Neural cell (in vitro differentiated cells): Measurements from ENCODE around the gene MRPL3. TPM values are rescaled to one million over a fixed set of nuclear protein-coding genes. Genes with fewer than 3 reads are reported as not detected.

Experiments
- H2AFZ ChIP-seq: fragments of 200-600, 300-800 bp; sonication (generic), shearing (Covaris generic); 2 replicates; pipeline ENCODE4 v1.6.0; 2014; ENCODE audit warnings: low read depth, mild to moderate bottlenecking, antibody characterized with exemption, low read length, moderate library complexity
- H3F3A ChIP-seq: fragments of 200-600 bp; shearing (Covaris generic); 2 replicates; pipeline ENCODE4 v1.6.1; 2016; ENCODE audit warnings: mild to moderate bottlenecking, moderate library complexity, mixed read lengths, antibody characterized with exemption, low read length; ENCODE audit not compliant: insufficient read depth, poor library complexity, severe bottlenecking
- H3K27ac ChIP-seq: fragments of 200-600, 300-800 bp; sonication (generic), shearing (Covaris generic); 2 replicates; pipeline ENCODE4 v1.5.1; 2014; ENCODE audit warnings: mild to moderate bottlenecking, low read length, moderate library complexity
- H3K27me3 ChIP-seq: fragments of 300-800, 200-600 bp; sonication (generic), shearing (Covaris generic); 2 replicates; pipeline ENCODE4 v1.6.0; 2014; ENCODE audit warnings: mild to moderate bottlenecking, low read depth, low read length, moderate library complexity; ENCODE audit not compliant: insufficient read depth
- H3K36me3 ChIP-seq: fragments of 300-800, 200-600 bp; sonication (generic), shearing (Covaris generic); 2 replicates; pipeline ENCODE4 v1.5.1; 2014; ENCODE audit warnings: mild to moderate bottlenecking, antibody characterized with exemption, low read length, moderate library complexity; ENCODE audit not compliant: insufficient read depth
- H3K4me2 ChIP-seq: fragments of 300-800, 200-600 bp; sonication (generic), shearing (Covaris generic); 2 replicates; pipeline ENCODE4 v1.6.0; 2014; ENCODE audit warnings: mild to moderate bottlenecking, low read length
- H3K4me3 ChIP-seq: fragments of 300-800, 200-600 bp; sonication (generic), shearing (Covaris generic); 2 replicates; pipeline ENCODE4 v1.5.1; 2014; ENCODE audit warnings: mild to moderate bottlenecking, low read length, moderate library complexity
- H3K79me2 ChIP-seq: fragments of 200-600 bp; shearing (Covaris generic); replicated peaks from 2 replicates; pipeline ENCODE4 v1.6.0; 2014; ENCODE audit warnings: mild to moderate bottlenecking, low read length, moderate library complexity; ENCODE audit not compliant: insufficient read depth
- H3K9ac ChIP-seq: fragments of 300-800, 200-600 bp; sonication (generic), shearing (Covaris generic); 2 replicates; pipeline ENCODE4 v1.6.1; 2016; ENCODE audit warnings: mild to moderate bottlenecking, low read length, mixed read lengths
- H3K9me2 ChIP-seq: fragments of 200-600 bp; shearing (Covaris generic); 2 replicates; pipeline ENCODE4 v1.6.1; 2016; ENCODE audit warnings: mild to moderate bottlenecking, low read length, mixed read lengths; ENCODE audit not compliant: insufficient read depth
- H3K9me3 ChIP-seq: fragments of 200-600, 300-800 bp; sonication (generic), shearing (Covaris generic); 2 replicates; pipeline ENCODE4 v1.6.1; 2016; ENCODE audit warnings: mild to moderate bottlenecking, mixed run types, low read length, moderate library complexity, mixed read lengths
- H4K20me1 ChIP-seq: fragments of 200-600 bp; shearing (Covaris generic); 2 replicates; pipeline ENCODE4 v1.6.1; 2016; ENCODE audit warnings: mild to moderate bottlenecking, mixed run types; ENCODE audit not compliant: insufficient read depth
- EP300 ChIP-seq: fragments of 450-650 bp; conservative IDR thresholded peaks from 2 replicates; pipeline ENCODE4 v1.6.1; 2014; ENCODE audit warnings: antibody characterized with exemption, mild to moderate bottlenecking, moderate library complexity; ENCODE audit not compliant: poor library complexity, severe bottlenecking
- EZH2 ChIP-seq: fragments of 200-600, 300-800 bp; shearing (Covaris generic), sonication (generic); IDR thresholded peaks from 2 replicates; pipeline ENCODE4 v1.6.1; 2014; ENCODE audit warnings: antibody characterized with exemption, low read length, borderline replicate concordance, mild to moderate bottlenecking; ENCODE audit not compliant: insufficient read depth, poor library complexity, severe bottlenecking
- MXI1 ChIP-seq: fragments of 450-650 bp; conservative IDR thresholded peaks from 2 replicates; pipeline ENCODE4 v1.6.1; 2014; ENCODE audit warnings: antibody characterized with exemption, mild to moderate bottlenecking; ENCODE audit not compliant: poor library complexity, severe bottlenecking
- POLR2AphosphoS5 ChIP-seq: IDR thresholded peaks from 2 replicates; pipeline ENCODE4 v1.6.1; 2012
- RAD21 ChIP-seq: fragments of 450-650 bp; conservative IDR thresholded peaks from 2 replicates; pipeline ENCODE4 v1.6.1; 2014; ENCODE audit warnings: antibody characterized with exemption, mild to moderate bottlenecking, moderate library complexity
- REST ChIP-seq: IDR thresholded peaks from 2 replicates; pipeline ENCODE4 v1.6.1; 2012; ENCODE audit warnings: borderline replicate concordance
- SMC3 ChIP-seq: fragments of 450-650 bp; conservative IDR thresholded peaks from 2 replicates; pipeline ENCODE4 v1.6.1; 2014; ENCODE audit warnings: antibody characterized with exemption, mild to moderate bottlenecking, moderate library complexity; ENCODE audit not compliant: poor library complexity
- TAF1 ChIP-seq: IDR thresholded peaks from 2 replicates; pipeline ENCODE4 v1.6.1; 2012; ENCODE audit warnings: low read depth
- polyA plus RNA-seq: library from polyadenylated mRNA; depleted of rRNA; stranded (reverse); fragments of >200 nt; gene quantifications from 2 replicates; pipeline ENCODE4 v1.2.3, GENCODE V29; 2014
- TF ChIP-seq, protein P1 (sequence below): fragments of 450-650 bp; IDR thresholded peaks from 2 replicates; pipeline ENCODE4 v1.5.1; 2014; ENCODE audit warnings: antibody characterized with exemption, mild to moderate bottlenecking, moderate library complexity; ENCODE audit not compliant: poor library complexity, severe bottlenecking

MRPL3 gene
- polyA plus RNA-seq, 1 donor from 2014 or later = 112 TPM

- no peak overlapping the region for H3K9ac ChIP-seq
- no peaks in the 10 kb centered on the region for H3K9me2 ChIP-seq
- H3K4me2 ChIP-seq = no peak overlapping the region
- TF ChIP-seq RAD21 = no peak
- no peaks in the 10 kb centered on the region for H3F3A ChIP-seq
- H3K27ac ChIP-seq = no peak overlapping the region
- H3K9me3 ChIP-seq = no peaks in the 10 kb centered on the region
- H3K4me3 ChIP-seq = no peak overlapping the region
- peaks cover 5% of the 10 kb centered on the region for H3K27me3 ChIP-seq
- H3K36me3 ChIP-seq = no peaks in the 10 kb centered on the region
- no peaks in the 10 kb centered on the region for H4K20me1 ChIP-seq
- no peak overlapping the region for H2AFZ ChIP-seq
- H3K79me2 ChIP-seq = peaks cover 21% of the 10 kb centered on the region
These were observed 2.6 kb upstream of the MRPL3 start for GRCh38 chr3:131505421-131505820.

DNA sequence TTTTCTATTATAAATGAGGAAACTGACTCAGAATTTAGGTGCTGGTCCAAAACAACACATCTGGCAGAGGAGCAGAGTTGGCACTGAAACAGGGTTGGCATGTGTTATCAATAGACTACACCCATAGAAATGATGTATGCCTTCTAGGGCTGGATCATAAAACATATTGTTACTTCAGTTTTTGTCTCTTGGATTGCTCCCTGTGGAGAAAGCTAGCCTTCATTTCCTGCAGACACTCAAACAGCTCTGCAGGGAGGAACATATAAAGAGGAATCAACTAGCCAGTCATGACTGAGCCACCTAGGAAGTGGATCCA lies 507 bp upstream of the MRPL3 start:
- Histone ChIP-seq H3K79me2 (peaks cover 21% of the 10 kb centered on the region), H3K9ac (peak overlapping the region; percentile 80), H3K4me2 (peak overlapping the region; percentile 54), H3K36me3 (no peaks in the 10 kb centered on the region), H3K4me3 (peak overlapping the region; percentile 92), H3K9me2 (no peaks in the 10 kb centered on the region), H3F3A (no peaks in the 10 kb centered on the region), H4K20me1 (no peaks in the 10 kb centered on the region), H3K9me3 (no peaks in the 10 kb centered on the region), H2AFZ (peak overlapping the region; percentile 73), H3K27ac (peak overlapping the region; percentile 45), H3K27me3 (peaks cover 5% of the 10 kb centered on the region)
- TF ChIP-seq RAD21 = no peak
- TF ChIP-seq EP300 = no peak
- TF ChIP-seq, protein P1, sequence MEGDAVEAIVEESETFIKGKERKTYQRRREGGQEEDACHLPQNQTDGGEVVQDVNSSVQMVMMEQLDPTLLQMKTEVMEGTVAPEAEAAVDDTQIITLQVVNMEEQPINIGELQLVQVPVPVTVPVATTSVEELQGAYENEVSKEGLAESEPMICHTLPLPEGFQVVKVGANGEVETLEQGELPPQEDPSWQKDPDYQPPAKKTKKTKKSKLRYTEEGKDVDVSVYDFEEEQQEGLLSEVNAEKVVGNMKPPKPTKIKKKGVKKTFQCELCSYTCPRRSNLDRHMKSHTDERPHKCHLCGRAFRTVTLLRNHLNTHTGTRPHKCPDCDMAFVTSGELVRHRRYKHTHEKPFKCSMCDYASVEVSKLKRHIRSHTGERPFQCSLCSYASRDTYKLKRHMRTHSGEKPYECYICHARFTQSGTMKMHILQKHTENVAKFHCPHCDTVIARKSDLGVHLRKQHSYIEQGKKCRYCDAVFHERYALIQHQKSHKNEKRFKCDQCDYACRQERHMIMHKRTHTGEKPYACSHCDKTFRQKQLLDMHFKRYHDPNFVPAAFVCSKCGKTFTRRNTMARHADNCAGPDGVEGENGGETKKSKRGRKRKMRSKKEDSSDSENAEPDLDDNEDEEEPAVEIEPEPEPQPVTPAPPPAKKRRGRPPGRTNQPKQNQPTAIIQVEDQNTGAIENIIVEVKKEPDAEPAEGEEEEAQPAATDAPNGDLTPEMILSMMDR = no peak
- no peak for TF ChIP-seq POLR2AphosphoS5
- no peak for TF ChIP-seq MXI1

- Histone ChIP-seq H3K4me2 (peak overlapping the region; percentile 91), H3K4me3 (peak overlapping the region; percentile 92), H3K9ac (peak overlapping the region; percentile 80), H3F3A (no peaks in the 10 kb centered on the region), H3K27me3 (peaks cover 5% of the 10 kb centered on the region), H2AFZ (no peak overlapping the region), H3K27ac (peak overlapping the region; percentile 45), H3K36me3 (peaks cover 1% of the 10 kb centered on the region), H3K79me2 (peaks cover 21% of the 10 kb centered on the region), H4K20me1 (no peaks in the 10 kb centered on the region), H3K9me2 (no peaks in the 10 kb centered on the region), H3K9me3 (no peaks in the 10 kb centered on the region)
- TF ChIP-seq TAF1 (no peak), EZH2 (no peak), POLR2AphosphoS5 (no peak), SMC3 (no peak), EP300 (no peak), REST (no peak), MXI1 (no peak), RAD21 (no peak)
- TF ChIP-seq, protein P1 = no peak
These were observed 822 bp downstream of the MRPL3 start for GRCh38 chr3:131501949-131502348.
